MM.1S (cell line): ENCODE measurements around the gene FGFR4.

Experiments
- DNase-seq: peaks from one replicate; pipeline ENCODE4 v3.0.0-alpha.2; 2015
- H2AFZ ChIP-seq: fragments of 300-600 bp; sonication (generic); 2 replicates; pipeline ENCODE4 v1.6.0; 2016; ENCODE audit warnings: antibody characterized with exemption, low read length
- H3F3A ChIP-seq: fragments of 300-600 bp; sonication (generic); 2 replicates; pipeline ENCODE4 v1.6.1; 2016; ENCODE audit warnings: mild to moderate bottlenecking, antibody characterized with exemption, low read length, moderate library complexity, mixed read lengths; ENCODE audit not compliant: insufficient read depth
- H3K27ac ChIP-seq: fragments of 300-600 bp; sonication (generic); 2 replicates; pipeline ENCODE4 v1.5.1; 2016; ENCODE audit warnings: mild to moderate bottlenecking, low read length
- H3K27me3 ChIP-seq: fragments of 300-600 bp; sonication (generic); replicated peaks from 2 replicates; pipeline ENCODE4 v1.6.0; 2016; ENCODE audit warnings: low read length; ENCODE audit not compliant: insufficient read depth
- H3K36me3 ChIP-seq: fragments of 300-600 bp; sonication (generic); replicated peaks from 2 replicates; pipeline ENCODE4 v1.6.1; 2016; ENCODE audit warnings: mild to moderate bottlenecking, low read length, mixed read lengths; ENCODE audit not compliant: insufficient read depth
- H3K4me1 ChIP-seq: fragments of 300-600 bp; sonication (generic); 2 replicates; pipeline ENCODE4 v1.6.1; 2016; ENCODE audit warnings: low read length, mixed read lengths
- H3K4me2 ChIP-seq: fragments of 300-600 bp; sonication (generic); 2 replicates; pipeline ENCODE4 v1.6.0; 2016; ENCODE audit warnings: low read depth, low read length
- H3K4me3 ChIP-seq: fragments of 300-600 bp; sonication (generic); 2 replicates; pipeline ENCODE4 v1.5.1; 2016; ENCODE audit warnings: low read length, mixed read lengths
- H3K79me2 ChIP-seq: fragments of 300-600 bp; sonication (generic); 2 replicates; pipeline ENCODE4 v1.6.1; 2016; ENCODE audit warnings: mixed run types, low read length, mixed read lengths
- H3K9ac ChIP-seq: fragments of 300-600 bp; sonication (generic); 2 replicates; pipeline ENCODE4 v1.6.1; 2016; ENCODE audit warnings: low read length, mixed read lengths
- H3K9me2 ChIP-seq: fragments of 300-600 bp; sonication (generic); replicated peaks from 2 replicates; pipeline ENCODE4 v1.6.1; 2016; ENCODE audit warnings: mild to moderate bottlenecking, low read length, mixed read lengths; ENCODE audit not compliant: insufficient read depth
- H3K9me3 ChIP-seq: fragments of 300-600 bp; sonication (generic); replicated peaks from 2 replicates; pipeline ENCODE4 v1.6.1; 2016; ENCODE audit warnings: mild to moderate bottlenecking, low read length, mixed read lengths; ENCODE audit not compliant: insufficient read depth
- H4K20me1 ChIP-seq: fragments of 300-600 bp; sonication (generic); 2 replicates; pipeline ENCODE4 v1.6.1; 2016; ENCODE audit warnings: mild to moderate bottlenecking, low read length, moderate library complexity, mixed read lengths; ENCODE audit not compliant: insufficient read depth
- EZH2 ChIP-seq: fragments of 300-600 bp; sonication (generic); optimal IDR thresholded peaks from 2 replicates; pipeline ENCODE3; 2017; ENCODE audit warnings: low read depth, mild to moderate bottlenecking, antibody characterized with exemption, low read length, mixed read lengths
- EZH2phosphoT487 ChIP-seq: fragments of 300-600 bp; sonication (generic); IDR thresholded peaks from 2 replicates; pipeline ENCODE4 v1.6.1; 2018; ENCODE audit warnings: antibody characterized with exemption, low read length
- TF ChIP-seq, protein P1 (sequence below): fragments of 300-600 bp; sonication (generic); IDR thresholded peaks from 2 replicates; pipeline ENCODE4 v1.5.1; 2016; ENCODE audit warnings: antibody characterized with exemption, low read length, mixed read lengths

The FGFR4 gene

DNA sequence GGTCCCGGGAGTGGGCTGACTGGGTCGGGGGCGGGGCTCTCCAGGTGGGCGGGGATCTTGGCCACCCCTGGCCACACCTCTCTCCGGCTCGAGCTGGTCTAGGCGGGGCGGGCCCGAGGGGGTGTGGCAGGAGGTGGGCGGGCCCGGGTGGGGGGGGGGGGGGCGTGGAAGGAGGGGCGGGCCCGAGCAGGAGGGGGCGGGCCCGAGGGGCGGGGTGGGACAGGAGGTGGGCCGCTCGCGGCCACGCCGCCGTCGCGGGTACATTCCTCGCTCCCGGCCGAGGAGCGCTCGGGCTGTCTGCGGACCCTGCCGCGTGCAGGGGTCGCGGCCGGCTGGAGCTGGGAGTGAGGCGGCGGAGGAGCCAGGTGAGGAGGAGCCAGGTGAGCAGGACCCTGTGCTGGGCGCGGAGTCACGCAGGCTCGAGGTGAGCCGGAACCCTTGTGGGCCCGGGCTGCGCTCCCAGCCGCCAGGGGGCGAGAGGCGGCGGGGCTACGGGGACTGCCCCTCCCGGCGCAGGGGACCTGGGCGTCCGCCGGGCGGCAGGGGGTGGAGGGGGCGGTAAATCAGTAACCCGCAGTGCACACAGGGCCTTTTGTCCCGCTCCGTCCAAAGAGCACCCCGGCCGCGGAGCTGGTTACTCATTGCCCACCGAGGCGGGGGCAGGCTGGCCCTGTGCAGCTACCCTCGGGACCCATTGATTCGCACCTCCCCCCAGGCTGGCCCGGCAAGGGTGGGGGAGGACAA lies at the start of gene FGFR4:
Gene FGFR4, plus strand, starts transcription at position 262 of the 744 bp plus-strand sequence. CDS start 2,688 bp downstream, outside the sequence.
- no peak within 1 kb of the TSS for H3K27ac ChIP-seq
- peak within 1 kb of the TSS; percentile 84 for H2AFZ ChIP-seq
- H4K20me1 ChIP-seq, result no peaks in the 10 kb centered on the region
- H3K9ac ChIP-seq, result peak within 1 kb of the TSS; percentile 29; the same call in 1 of the 2 replicates
- peaks cover 13% of the 10 kb centered on the region for H3F3A ChIP-seq
- no peaks in the 10 kb centered on the region for H3K9me2 ChIP-seq
- peaks cover 5% of the 10 kb centered on the region; the same call in 1 of the 2 replicates for H3K4me1 ChIP-seq
- H3K9me3 ChIP-seq, result no peaks in the 10 kb centered on the region
- H3K4me3 ChIP-seq, result peak within 1 kb of the TSS; percentile 63
- no peaks in the 10 kb centered on the region for H3K79me2 ChIP-seq
- no peaks in the 10 kb centered on the region for H3K36me3 ChIP-seq
- peak; percentile 61 for DNase-seq
- peak within 1 kb of the TSS; percentile 97 for H3K4me2 ChIP-seq
- peaks cover 11% of the 10 kb centered on the region; the same call in 1 of the 2 replicates for H3K27me3 ChIP-seq
- TF ChIP-seq, protein P1, sequence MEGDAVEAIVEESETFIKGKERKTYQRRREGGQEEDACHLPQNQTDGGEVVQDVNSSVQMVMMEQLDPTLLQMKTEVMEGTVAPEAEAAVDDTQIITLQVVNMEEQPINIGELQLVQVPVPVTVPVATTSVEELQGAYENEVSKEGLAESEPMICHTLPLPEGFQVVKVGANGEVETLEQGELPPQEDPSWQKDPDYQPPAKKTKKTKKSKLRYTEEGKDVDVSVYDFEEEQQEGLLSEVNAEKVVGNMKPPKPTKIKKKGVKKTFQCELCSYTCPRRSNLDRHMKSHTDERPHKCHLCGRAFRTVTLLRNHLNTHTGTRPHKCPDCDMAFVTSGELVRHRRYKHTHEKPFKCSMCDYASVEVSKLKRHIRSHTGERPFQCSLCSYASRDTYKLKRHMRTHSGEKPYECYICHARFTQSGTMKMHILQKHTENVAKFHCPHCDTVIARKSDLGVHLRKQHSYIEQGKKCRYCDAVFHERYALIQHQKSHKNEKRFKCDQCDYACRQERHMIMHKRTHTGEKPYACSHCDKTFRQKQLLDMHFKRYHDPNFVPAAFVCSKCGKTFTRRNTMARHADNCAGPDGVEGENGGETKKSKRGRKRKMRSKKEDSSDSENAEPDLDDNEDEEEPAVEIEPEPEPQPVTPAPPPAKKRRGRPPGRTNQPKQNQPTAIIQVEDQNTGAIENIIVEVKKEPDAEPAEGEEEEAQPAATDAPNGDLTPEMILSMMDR, result peak; percentile 68
- TF ChIP-seq EZH2phosphoT487, result no peak

DNA sequence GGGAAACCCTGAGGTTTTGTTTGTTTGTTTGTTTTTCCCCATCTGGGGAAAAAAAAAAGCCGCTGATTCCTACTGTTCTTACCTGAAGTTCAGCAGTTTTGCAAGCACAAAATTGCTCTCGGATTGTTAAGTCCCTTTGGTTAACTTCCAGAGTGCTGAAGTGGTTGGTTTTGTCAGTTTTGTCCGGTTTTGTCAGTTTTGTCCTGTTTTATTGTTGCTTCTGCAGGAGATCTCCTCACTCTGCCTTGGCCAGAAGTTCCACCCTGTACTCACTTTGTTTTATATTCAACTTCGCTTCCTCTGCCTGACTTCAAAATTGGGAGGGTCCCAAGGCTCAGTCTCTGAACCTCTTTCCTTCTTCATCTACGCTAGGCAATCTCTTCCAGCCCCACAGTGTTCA lies 49.8 kb upstream of the FGFR4 start:
- H3K36me3 ChIP-seq, result no peaks in the 10 kb centered on the region
- no peaks in the 10 kb centered on the region for H4K20me1 ChIP-seq
- H3F3A ChIP-seq, result 0 out of 2 replicates have a peak, but pooled peaks cover 2% of the 10 kb centered on the region
- H3K27ac ChIP-seq, result no peak overlapping the region
- TF ChIP-seq EZH2 (no peak), EZH2phosphoT487 (no peak)
- TF ChIP-seq, protein P1, result no peak
- no peaks in the 10 kb centered on the region for H3K9me3 ChIP-seq
- H3K9ac ChIP-seq, result no peak overlapping the region
- no peaks in the 10 kb centered on the region for H3K4me1 ChIP-seq
- H2AFZ ChIP-seq, result no peak overlapping the region
- no peak overlapping the region for H3K4me3 ChIP-seq
- H3K27me3 ChIP-seq, result no peaks in the 10 kb centered on the region
- H3K9me2 ChIP-seq, result no peaks in the 10 kb centered on the region
- no peak overlapping the region for H3K4me2 ChIP-seq
- peaks cover 34% of the 10 kb centered on the region for H3K79me2 ChIP-seq
- no peak for DNase-seq

DNA sequence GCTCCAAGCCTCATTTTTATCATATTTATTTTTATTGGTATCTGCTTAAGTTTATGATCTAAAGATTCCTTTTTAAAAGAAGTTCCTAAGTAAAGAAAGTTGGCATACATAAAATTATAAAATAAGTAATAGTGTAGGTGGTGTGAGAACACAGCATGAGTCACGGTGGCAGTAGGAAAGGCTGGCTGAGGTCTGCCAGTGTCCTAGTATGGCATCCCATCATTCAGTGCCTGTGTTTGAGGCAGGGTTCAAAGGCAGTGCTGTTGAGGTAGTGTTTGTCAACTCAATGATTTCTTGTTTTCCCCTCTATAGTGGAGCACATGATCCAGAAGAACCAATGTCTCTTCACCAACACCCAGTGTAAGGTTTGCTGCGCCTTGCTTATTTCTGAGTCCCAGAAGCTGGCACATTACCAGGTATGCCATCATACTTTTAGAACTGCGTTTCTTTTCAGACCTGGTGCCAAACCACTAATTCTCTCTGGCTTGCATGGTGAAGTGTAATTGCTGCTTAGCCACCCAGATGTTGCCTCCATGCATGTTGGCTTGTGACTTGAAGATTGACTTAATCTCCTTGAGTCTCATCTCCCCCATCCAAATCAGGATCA lies 45.8 kb upstream of the FGFR4 start:
- Histone ChIP-seq H4K20me1 (no peaks in the 10 kb centered on the region), H3F3A (0 out of 2 replicates have a peak, but pooled peaks cover 2% of the 10 kb centered on the region), H3K4me1 (no peaks in the 10 kb centered on the region), H3K36me3 (no peaks in the 10 kb centered on the region), H3K27me3 (no peaks in the 10 kb centered on the region), H3K9ac (no peak overlapping the region), H3K27ac (no peak overlapping the region), H3K4me3 (no peak overlapping the region), H3K79me2 (peaks cover 19% of the 10 kb centered on the region), H3K9me3 (no peaks in the 10 kb centered on the region), H3K9me2 (no peaks in the 10 kb centered on the region), H2AFZ (no peak overlapping the region), H3K4me2 (no peak overlapping the region)
- TF ChIP-seq, protein P1, result no peak
- no peak for TF ChIP-seq EZH2phosphoT487
- TF ChIP-seq EZH2, result no peak
- DNase-seq, result no peak
